Ishikawa (cell line): Measurements from ENCODE around the gene OPCML.

ENCODE experiments used
- CEBPB ChIP-seq: IDR thresholded peaks from 2 replicates; pipeline ENCODE4 v1.6.1; 2012
- EGR1 ChIP-seq: IDR thresholded peaks from 2 replicates; pipeline ENCODE4 v1.6.1; 2012
- EP300 ChIP-seq: IDR thresholded peaks from 2 replicates; pipeline ENCODE4 v1.6.1; 2012; ENCODE audit warnings: borderline replicate concordance
- FOXM1 ChIP-seq: IDR thresholded peaks from 2 replicates; pipeline ENCODE4 v1.6.1; 2012; ENCODE audit warnings: low read depth, borderline replicate concordance
- MAX ChIP-seq: IDR thresholded peaks from 2 replicates; pipeline ENCODE4 v1.6.1; 2012
- NFIC ChIP-seq: IDR thresholded peaks from 2 replicates; pipeline ENCODE4 v1.6.1; 2012
- RAD21 ChIP-seq: IDR thresholded peaks from 2 replicates; pipeline ENCODE4 v1.6.1; 2012; ENCODE audit warnings: low read depth
- TAF1 ChIP-seq: IDR thresholded peaks from 2 replicates; pipeline ENCODE4 v1.6.1; 2012; ENCODE audit warnings: low read depth, mild to moderate bottlenecking
- USF1 ChIP-seq: IDR thresholded peaks from 2 replicates; pipeline ENCODE4 v1.6.1; 2012
- TF ChIP-seq, protein P1 (sequence below): IDR thresholded peaks from 2 replicates; pipeline ENCODE4 v1.6.1; 2012; ENCODE audit warnings: low read depth, mild to moderate bottlenecking

DNA sequence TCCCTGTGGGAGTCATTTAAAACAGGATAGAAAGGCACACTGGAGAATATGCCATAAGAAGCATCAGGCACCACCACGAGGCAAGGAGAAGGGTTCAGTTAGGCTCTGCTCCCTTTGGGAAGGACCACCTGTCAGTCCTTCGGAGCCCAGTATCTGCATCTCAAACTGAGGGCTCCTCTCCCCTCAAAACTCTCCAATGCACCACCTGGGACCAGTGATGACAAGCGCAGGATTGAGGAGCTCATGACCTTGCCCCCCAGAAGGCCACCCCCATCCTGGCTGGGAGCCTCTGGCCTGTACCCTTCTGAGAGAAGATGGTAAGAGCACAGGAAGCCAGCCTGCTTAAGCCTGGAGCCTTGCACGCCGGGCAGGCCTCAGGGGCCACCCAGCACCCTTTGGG, 39.4 kb downstream of the OPCML start:
- TF ChIP-seq, protein P1, sequence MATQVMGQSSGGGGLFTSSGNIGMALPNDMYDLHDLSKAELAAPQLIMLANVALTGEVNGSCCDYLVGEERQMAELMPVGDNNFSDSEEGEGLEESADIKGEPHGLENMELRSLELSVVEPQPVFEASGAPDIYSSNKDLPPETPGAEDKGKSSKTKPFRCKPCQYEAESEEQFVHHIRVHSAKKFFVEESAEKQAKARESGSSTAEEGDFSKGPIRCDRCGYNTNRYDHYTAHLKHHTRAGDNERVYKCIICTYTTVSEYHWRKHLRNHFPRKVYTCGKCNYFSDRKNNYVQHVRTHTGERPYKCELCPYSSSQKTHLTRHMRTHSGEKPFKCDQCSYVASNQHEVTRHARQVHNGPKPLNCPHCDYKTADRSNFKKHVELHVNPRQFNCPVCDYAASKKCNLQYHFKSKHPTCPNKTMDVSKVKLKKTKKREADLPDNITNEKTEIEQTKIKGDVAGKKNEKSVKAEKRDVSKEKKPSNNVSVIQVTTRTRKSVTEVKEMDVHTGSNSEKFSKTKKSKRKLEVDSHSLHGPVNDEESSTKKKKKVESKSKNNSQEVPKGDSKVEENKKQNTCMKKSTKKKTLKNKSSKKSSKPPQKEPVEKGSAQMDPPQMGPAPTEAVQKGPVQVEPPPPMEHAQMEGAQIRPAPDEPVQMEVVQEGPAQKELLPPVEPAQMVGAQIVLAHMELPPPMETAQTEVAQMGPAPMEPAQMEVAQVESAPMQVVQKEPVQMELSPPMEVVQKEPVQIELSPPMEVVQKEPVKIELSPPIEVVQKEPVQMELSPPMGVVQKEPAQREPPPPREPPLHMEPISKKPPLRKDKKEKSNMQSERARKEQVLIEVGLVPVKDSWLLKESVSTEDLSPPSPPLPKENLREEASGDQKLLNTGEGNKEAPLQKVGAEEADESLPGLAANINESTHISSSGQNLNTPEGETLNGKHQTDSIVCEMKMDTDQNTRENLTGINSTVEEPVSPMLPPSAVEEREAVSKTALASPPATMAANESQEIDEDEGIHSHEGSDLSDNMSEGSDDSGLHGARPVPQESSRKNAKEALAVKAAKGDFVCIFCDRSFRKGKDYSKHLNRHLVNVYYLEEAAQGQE = no peak
- TF ChIP-seq FOXM1 (no peak), TAF1 (no peak), NFIC (no peak), RAD21 (no peak), CEBPB (no peak), EGR1 (no peak), EP300 (no peak), USF1 (no peak), MAX (no peak)
